ENCODE measurements around the gene AGER.

DNA sequence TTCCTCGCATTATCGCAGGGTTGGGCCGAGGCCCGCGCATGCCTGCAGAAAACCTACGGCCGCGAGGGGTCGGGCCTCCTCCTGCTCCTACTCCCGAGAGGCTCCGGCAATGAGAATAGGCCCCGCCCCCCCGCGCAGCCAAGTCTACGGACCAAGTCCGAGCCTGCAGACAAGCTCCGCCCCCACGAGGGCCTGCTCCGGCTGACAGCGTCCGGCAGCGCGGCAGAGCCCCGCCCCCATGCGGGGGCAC, 11.5 kb upstream of the AGER start:
- TF ChIP-seq TEAD1 (CRISPR knock-in tag; IDR thresholded peaks at IDR 0.05) (no peak), SMC3 (conservative IDR thresholded peaks at IDR 0.05; ENCODE audit: insufficient read depth, low read depth, low read length) (peak; percentile 43; the same call in 1 of the 2 replicates), RAD21 (CRISPR knock-in tag; conservative IDR thresholded peaks at IDR 0.05 in 1 of 2, IDR thresholded peaks at IDR 0.05 in 1 of 2) (no peak), ZNF282 (CRISPR knock-in tag; IDR thresholded peaks at IDR 0.05) (no peak), CSDE1 (IDR thresholded peaks at IDR 0.05) (no peak), TEAD4 (IDR thresholded peaks at IDR 0.05; ENCODE audit: low read length) (no peak; the same call in 1 of the 2 replicates), TEAD4 (CRISPR knock-in tag; IDR thresholded peaks at IDR 0.05; ENCODE audit: borderline replicate concordance) (no peak), ARHGAP35 (IDR thresholded peaks at IDR 0.05; ENCODE audit: partially characterized antibody) (no peak), EZH2 (IDR thresholded peaks at IDR 0.05; ENCODE audit: borderline replicate concordance, low read depth, low read length) (no peak)
- TF ChIP-seq, protein P1, sequence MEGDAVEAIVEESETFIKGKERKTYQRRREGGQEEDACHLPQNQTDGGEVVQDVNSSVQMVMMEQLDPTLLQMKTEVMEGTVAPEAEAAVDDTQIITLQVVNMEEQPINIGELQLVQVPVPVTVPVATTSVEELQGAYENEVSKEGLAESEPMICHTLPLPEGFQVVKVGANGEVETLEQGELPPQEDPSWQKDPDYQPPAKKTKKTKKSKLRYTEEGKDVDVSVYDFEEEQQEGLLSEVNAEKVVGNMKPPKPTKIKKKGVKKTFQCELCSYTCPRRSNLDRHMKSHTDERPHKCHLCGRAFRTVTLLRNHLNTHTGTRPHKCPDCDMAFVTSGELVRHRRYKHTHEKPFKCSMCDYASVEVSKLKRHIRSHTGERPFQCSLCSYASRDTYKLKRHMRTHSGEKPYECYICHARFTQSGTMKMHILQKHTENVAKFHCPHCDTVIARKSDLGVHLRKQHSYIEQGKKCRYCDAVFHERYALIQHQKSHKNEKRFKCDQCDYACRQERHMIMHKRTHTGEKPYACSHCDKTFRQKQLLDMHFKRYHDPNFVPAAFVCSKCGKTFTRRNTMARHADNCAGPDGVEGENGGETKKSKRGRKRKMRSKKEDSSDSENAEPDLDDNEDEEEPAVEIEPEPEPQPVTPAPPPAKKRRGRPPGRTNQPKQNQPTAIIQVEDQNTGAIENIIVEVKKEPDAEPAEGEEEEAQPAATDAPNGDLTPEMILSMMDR (IDR thresholded peaks at IDR 0.05 in 2 of 3, conservative IDR thresholded peaks at IDR 0.05 in 1 of 3; ENCODE audit: insufficient read depth in 2 of 3, low read depth in 1 of 3, low read length in 3 of 3) = peak; percentile 39 to 75 (median 63); a peak in 5 of 6 replicates
- TF ChIP-seq, protein P2, sequence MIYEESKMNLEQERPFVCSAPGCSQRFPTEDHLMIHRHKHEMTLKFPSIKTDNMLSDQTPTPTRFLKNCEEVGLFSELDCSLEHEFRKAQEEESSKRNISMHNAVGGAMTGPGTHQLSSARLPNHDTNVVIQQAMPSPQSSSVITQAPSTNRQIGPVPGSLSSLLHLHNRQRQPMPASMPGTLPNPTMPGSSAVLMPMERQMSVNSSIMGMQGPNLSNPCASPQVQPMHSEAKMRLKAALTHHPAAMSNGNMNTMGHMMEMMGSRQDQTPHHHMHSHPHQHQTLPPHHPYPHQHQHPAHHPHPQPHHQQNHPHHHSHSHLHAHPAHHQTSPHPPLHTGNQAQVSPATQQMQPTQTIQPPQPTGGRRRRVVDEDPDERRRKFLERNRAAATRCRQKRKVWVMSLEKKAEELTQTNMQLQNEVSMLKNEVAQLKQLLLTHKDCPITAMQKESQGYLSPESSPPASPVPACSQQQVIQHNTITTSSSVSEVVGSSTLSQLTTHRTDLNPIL (CRISPR knock-in tag; IDR thresholded peaks at IDR 0.05) = no peak
